H54 (cell line): ENCODE measurements around the gene DENND4A.

Experiments used
- DNase-seq: peaks from one replicate; pipeline ENCODE4 v3.0.0; 2011; ENCODE audit warnings: low spot score, mixed read lengths; ENCODE audit not compliant: insufficient read length
- FAIRE-seq: peaks from 3 replicates; lab custom pipeline; 2011; peaks lifted over from hg19 to GRCh38; lab: Jason Lieb, UNC
- POLR2A ChIP-seq: IDR thresholded peaks from 2 replicates; pipeline ENCODE4 v1.6.1; 2011; ENCODE audit warnings: low read depth, mild to moderate bottlenecking, low read length

The DENND4A gene

DNA sequence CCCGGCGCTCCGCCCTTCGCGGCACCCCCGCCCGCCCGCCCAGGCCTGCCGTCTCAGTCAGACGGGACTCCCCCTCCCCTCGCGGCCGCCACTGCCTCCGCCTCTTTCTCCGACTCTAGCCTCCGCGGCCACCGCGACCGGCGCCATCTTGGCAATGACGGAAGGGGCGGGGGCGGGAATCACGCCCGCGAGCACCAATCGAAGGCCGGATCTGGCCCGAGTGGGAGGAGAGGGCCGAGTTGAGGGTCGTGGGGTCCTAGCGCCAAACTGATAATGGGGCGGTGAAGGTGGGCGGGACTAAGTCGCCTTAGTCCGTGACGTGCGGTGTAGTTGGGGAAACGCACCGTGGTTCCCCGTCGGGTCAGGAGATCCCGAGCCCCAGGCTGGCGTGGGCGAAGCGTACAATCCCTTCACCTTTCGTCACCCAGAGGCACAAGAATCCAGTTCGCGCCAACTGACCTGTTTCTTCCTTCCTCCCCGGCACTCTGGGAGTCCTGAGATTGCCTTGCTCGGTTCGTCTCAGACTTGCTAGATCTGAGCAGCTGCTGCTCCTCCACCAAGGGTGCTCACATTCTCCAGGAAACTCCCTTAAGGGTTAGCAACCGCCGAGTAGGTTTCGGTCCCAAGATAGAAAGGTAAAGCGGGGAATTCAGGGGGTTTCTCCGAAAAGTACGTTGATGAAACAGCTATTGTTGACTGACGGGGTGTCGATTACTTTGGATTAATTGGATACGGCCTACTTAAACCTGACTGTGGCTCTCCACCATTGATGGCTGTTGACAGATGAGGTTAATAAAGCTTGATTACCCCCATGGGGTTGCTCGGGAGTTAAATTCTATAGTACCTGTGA is at the start of gene DENND4A:
Gene DENND4A, minus strand, starts transcription at position 156 of the 850 bp plus-strand sequence. CDS start 35,843 bp downstream, outside the sequence.
- FAIRE-seq (peak; percentile 81), DNase-seq (peak; percentile 52)
- peak; percentile 83; the same call in 1 of the 2 replicates for TF ChIP-seq POLR2A

DNA sequence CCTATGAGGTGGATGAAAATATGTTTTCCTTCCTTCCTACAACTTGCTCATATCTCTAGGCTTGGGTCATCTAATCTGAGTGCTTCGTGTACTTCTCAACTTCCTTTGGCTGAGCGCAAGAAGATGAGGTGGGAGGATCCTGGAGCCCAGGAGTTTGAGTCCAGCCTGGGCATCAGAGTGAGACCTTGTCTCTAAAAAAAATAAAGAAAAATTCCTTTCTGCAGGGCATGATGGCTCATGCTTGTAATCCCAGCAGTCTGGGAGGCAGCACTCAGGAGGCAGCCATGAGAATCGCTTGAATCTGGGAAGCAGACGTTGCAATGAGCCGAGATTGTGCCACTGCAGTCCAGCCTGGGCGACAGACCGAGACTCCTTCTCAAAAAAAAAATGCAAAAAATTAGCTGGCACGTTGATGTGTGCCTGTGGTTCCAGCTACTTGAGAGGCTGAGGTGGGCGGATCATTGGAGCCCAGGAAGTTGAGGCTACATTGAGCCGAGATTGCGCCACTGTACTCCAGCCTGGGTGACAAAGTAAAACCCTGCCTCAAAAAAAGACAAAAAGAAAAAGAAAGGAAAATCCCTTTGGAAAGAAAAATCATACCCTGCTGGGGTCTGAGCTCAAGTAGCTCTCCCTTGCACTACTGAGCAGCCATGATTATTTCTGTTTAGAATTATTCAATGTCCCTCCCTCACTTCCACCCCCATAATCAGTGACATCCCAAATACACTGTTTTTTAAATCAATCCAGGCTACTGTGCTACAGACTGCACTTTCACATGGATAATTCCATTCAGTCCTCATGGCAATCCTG is 49.2 kb upstream of the DENND4A start:
- FAIRE-seq: no peak
- no peak for DNase-seq
- no peak for TF ChIP-seq POLR2A

- FAIRE-seq (no peak), DNase-seq (no peak)
- no peak for TF ChIP-seq POLR2A
Measured at GRCh38 chr15:65839985-65840384, 47.9 kb upstream of the DENND4A start.

- no peak for FAIRE-seq
- no peak for DNase-seq
- no peak for TF ChIP-seq POLR2A
Measured at GRCh38 chr15:65839354-65839901, 47.3 kb upstream of the DENND4A start.

DNA sequence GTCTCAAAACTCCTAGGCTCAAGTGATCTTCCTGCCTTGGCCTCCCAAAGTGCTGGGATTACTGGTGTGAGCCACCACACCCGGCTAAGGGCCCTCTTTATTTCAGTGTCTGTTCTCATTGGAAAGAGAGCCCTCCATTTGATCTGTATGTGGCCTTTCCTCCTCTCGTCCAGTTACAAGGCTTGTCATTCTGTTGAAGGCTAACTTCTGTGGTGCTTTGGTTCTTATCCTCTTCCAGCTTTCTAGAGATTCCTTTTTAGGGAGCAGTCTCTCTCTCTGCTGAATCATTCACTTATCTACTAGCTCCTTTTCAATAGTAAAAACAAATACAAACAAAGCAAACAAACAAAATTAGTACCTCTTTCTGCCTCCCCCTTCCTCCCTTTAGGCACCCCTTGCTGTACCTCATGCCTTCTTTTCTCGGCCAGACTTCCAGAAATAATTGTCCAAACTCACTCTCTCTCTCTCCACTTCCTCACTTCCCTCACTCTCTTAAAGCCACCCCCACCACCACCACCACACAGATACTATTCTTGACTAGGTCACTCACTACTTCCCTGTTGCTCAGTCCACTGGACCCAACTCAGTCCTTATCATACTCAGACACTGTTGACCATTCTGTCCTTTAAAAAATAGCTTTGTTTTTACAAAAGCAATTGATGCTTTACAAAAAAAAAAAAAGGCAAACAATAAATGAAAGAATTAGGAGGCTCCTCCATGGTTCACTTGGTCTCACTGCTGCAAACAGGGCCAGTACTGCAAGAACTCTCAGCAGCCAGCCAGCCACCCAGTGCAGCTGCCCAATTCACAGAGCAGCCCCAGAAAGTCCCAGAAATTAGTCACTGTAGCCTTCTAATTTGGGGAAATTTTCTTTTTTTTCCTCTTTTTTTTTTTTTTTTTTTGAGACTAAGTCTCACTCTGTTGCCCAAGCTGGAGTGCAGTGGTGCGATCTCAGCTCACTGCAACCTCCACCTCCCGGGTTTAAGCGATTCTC is 45.5 kb upstream of the DENND4A start:
- FAIRE-seq (no peak), DNase-seq (no peak)
- TF ChIP-seq POLR2A: no peak

GRCh38 chr15:65836665-65837064 is 44.6 kb upstream of the DENND4A start:
- FAIRE-seq (no peak), DNase-seq (no peak)
- TF ChIP-seq POLR2A: no peak

DNA sequence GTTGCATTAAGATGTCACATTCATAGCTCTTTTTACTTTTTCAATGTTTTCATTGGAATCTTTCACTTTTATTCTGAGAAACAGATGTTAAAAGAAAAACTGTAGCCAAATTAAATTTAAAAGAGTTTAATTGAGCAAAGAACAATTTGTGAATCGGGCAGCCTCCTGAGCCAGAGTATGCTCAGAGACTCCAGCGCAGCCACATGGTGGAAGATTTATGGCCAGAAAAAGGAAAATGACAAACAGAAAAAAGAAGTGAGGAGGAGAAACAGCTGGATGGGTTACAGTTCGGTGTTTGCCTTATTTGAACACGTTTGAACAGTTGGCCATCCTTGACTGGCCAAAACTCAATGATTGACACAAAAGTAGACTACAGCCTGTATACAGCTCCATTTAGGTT is 43.4 kb upstream of the DENND4A start:
- TF ChIP-seq POLR2A: no peak
- no peak for DNase-seq
- no peak for FAIRE-seq

DNA sequence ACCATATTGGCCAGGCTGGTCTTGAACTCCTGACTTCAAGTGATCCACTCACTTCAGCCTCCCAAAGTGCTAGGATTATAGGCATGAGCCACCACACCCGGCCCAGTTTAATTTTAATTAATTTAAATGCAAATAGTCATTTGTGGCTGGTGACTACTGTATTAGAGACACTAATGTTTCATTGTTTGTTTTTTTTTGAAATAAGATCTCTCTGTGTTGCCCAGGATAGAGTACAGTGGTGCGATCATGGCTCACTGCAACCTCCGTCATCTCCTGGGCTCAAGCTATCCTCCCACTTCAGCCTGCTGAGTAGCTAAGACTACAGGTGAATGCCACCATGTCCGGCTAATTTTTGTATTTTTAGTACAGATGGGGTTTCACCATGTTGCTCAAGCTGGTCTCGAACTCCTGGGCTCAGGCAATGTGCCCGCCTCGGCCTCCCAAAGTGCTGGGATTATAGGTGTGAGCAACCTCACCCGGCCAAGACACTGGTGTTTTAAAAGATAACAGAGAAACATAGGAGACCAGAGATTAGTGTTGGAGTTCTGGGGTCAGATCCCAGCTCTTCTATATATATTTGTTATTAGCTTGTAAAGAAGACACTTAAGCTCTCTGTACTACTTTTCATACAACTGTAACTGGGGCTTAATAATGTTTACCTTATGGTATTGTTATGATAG is 42.6 kb upstream of the DENND4A start:
- FAIRE-seq (no peak), DNase-seq (no peak)
- TF ChIP-seq POLR2A: no peak

DNA sequence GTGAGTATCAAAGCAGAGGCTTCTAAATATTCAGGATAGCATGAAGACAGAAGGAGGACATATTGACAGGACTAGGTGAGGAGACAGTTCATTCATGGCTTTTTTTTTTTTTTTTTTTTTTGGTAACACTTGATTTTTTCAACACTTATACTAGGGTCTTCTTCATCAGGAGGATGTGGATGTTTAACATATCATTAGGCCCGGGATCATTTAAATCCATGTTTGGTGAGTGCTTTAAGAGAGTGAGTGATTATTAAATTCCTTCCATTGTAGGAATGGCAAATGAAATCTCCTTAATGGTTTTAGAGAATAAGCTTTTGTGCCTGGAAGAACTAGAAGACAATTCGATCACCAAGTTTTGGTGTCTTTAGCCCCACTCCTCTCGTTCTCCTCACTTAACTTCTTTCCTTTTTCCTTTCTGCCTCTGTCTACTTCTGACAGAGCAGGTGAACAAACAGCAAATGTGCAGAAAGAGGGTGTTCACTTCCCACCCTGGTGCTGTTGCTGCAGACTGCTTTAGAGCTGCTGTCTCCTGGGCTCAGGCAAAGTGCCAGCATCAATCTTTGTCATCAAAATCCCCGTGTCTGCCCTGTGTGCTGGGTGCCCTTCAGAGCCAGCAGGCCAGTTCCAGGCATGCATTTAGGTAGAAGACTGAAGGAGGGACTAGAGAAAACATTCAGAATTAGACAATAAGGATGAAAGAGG is 41.6 kb upstream of the DENND4A start:
- DNase-seq (no peak), FAIRE-seq (no peak)
- no peak for TF ChIP-seq POLR2A

GRCh38 chr15:65832549-65833364 is 40.7 kb upstream of the DENND4A start:
- FAIRE-seq (peak; percentile 52), DNase-seq (peak; percentile 62)
- TF ChIP-seq POLR2A: no peak

GRCh38 chr15:65829130-65829764 is 37.2 kb upstream of the DENND4A start:
- FAIRE-seq (no peak), DNase-seq (no peak)
- TF ChIP-seq POLR2A: no peak
